NCI-H2196 treated with DMSO at 0.1 percent for 48 hours (cell line): ENCODE results near the gene NRG4.
"Not testable (repeated sequence)": the region's sequence is repeated elsewhere in the genome, so short reads cannot be mapped to it uniquely, and the experiment has no call there.

Experiments used
- DNase-seq: peaks from one replicate; lab custom pipeline; 2025; ENCODE audit not compliant: unreplicated experiment; lab: John Stamatoyannopoulos, UW

The NRG4 gene

DNA sequence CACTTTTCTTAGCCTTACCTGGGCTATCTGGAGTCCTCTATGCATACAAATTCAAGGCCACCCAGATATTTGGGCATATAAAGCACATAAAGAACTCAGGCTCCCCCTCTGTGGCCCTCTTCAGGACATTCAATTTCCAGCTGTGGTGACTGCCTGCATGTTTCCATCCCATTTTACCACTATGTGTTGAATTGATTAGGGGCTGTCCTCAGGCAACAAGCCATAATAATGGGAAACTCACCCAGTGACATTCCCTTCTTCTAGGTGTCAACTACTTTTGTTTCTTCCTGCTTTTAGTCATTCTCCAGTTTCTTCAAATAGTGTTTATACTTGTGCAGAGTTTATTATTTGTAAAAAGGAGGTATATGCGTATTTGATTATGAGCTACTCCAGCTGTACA lies 18.0 kb downstream of the NRG4 start:
- DNase-seq = no peak

- no peak for DNase-seq
Observed at GRCh38 chr15:75992897-75993296, 19.3 kb downstream of the NRG4 start.

DNA sequence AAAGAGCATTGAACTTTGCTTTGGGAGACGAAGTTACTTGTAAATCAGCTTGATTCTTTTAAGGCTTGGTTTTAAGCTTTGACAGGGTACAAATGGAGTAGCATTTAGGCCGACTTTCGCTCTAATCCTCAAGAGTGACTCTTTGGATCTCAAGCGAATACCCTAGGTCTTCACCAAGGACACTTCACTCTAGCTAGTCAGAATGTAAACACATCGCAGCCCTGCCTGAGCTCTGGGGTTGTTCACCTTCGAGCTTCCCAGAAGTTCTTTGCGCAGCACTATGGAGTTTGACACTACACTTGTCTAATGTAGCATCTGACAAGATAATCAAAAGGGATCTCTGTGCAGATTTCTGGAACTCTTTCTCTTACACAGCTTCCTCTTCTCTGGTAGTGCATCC lies 22.3 kb downstream of the NRG4 start:
- DNase-seq = no peak

GRCh38 chr15:75989045-75989444 lies 23.2 kb downstream of the NRG4 start:
- DNase-seq = no peak

- DNase-seq = no peak
Observed at GRCh38 chr15:75985971-75986370, 26.3 kb downstream of the NRG4 start.

- not testable (repeated sequence) for DNase-seq
Observed at GRCh38 chr15:75984706-75985105, 27.5 kb downstream of the NRG4 start.

DNA sequence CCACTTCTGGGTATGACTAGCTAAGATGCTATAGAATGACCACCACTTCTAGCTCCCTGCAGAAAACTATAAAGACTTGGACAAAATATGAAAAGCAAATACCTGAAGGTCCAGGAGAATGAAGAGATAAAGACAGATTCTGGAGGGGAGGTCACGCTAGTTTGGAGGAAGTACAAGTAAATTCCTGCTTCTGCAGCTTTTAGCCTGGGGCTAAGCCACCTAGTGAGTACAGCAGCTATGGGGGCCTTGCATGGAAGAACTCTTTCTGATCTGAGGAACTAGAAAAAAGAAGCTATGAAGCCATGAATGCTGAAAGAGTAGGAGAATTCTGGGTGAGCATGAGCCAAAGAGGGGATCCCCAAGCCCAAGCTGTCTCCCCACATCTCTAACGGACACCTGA lies 29.8 kb downstream of the NRG4 start:
- no peak for DNase-seq

DNA sequence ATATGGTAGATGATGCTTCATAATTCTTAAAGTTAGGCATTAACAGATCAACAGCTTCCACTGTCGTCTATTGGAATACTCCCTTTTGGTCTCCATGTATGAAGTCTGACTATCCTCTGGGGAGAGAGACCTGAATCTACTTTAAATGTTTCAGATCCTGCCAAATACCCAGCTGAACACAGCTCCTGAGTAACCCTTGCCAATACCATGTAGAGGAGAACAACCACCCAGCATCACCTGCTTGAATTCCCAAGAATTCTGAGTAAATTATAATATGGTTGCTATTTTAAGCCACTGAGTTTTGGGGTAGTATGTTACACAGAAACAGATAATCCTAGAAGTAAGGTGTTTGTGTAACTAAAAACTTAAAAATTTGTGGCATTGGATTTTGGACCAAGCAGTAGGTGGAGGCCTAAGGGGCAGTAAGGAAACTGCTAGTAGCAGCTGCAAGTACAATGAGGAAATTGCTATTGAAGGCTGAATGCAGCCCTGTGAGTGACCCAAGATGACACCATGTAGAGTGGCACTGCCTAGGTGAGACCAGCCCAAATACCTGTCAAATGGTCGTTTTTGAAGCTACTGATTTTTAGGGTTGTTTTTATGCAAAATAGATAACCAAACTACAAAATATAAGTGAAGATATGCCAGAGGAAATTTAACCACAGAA lies 30.9 kb downstream of the NRG4 start:
- DNase-seq = no peak

DNA sequence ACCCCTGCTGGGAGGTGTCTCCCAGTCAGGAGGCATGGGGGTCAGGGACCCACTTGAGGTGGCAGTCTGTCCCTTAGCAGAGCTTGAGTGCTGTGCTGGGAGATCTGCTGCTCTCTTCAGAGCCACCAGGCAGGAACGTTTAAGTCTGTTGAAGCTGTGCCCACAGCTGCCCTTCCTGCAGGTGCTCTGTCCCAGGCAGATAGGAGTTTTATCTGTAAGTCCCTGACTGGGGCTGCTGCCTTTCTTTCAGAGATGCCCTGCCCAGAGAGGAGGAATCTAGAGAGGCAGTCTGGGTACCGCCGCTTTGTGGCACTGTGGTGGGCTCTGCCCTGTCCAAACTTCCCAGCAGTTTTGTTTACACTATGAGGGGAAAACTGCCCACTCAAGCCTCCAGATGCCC lies 35.5 kb downstream of the NRG4 start:
- not testable (repeated sequence) for DNase-seq

DNA sequence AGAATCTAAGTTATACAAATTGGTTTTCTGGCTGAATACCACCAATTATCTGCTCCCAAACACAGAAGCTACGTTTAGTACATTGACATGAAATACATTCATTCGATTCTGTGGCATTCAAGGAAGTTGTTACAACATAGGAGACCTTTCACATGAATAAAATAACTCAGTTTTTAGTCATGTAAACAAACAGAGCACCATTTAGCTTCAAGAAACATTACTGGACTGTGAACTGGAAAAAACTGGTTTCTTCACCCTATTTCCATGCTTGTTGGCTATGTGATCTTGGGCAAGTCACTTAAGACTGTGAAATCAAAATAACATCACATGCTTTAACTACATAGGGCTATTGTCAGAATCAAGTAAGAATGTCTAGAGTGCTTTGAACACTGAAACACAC lies 46.2 kb downstream of the NRG4 start:
- DNase-seq = no peak

DNA sequence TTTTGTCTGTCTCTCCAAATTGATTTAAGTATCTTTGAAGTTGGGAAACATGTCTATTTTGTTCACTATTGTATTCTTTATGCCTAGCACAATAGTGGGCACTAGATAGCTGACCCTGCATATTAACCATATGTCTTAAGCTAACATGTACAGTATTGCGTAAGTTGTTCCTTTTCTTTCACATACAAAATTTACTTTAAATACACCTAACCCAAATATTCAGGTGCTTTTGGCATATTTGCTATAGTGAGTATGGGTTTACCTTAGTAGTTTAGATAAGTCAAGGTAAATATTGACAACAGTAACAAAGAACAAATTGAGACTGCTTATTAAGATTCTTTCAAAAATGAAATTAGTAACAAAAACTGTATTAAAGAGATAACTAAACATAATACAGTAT lies 50.9 kb downstream of the NRG4 start:
- no peak for DNase-seq

DNA sequence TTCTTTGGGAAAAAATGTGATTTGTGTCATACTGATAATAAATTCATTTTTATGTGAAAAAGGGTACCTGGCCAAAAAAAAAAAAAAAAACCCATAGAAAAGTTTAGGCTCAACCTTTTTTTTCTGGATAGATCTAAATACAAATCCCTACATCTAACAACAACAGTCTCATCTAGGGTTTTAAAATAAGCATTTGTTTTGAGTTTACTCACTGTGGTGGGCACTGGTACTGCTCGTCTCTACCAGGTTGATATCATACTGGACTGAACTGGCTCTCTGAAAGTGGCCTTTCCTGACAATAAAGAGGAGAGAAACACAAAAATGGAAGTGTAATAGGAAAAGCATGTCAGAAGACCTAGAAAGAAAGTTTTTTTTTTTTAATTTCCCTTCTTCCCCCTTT lies 56.5 kb downstream of the NRG4 start:
- DNase-seq = no peak

GRCh38 chr15:75952525-75952924 lies 59.7 kb downstream of the NRG4 start:
- DNase-seq = no peak

DNA sequence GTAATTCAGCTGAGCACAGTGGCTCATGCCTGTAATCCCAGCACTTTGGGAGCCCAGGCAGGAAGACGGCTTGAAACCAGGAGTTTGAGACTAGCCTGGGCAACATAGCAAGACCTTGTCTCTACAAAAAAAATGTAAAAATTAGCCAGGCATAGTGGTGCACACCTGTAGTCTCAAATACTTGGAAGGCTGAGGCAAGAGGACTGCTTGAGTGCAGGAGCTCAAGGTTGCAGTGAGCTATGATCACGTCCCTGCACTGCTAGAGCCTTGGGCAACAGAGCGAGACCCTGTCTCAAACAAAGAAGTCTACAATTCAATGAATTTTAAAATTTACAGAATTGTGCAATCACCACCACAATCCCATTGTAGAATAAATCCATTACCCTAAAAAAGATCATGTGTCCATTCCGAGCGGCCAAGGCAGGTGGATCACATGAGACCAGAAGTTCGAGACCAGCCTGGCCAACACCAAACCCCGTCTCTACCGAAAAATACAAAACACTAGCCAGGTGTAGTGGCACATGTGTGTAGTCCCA lies 63.4 kb downstream of the NRG4 start:
- DNase-seq = no peak

DNA sequence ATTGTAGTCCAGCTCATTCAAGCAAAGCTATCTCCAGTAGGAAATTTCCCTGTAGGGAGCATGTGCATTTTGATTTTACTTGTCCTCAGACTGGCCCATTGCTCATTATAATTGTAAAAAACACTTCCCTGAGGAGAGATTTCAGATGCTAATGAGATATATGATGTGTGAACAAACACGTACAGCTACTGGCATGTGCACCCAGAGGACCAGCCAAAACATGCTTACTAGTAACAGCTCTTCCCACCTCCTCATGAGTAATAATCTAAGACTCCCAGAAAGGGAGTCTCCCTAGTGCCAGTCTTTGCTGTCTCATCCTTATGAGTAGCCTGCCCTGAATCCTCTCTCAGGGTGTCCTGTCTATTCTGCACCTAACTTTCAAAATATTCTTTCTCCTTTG lies 65.1 kb downstream of the NRG4 start:
- DNase-seq = no peak

DNA sequence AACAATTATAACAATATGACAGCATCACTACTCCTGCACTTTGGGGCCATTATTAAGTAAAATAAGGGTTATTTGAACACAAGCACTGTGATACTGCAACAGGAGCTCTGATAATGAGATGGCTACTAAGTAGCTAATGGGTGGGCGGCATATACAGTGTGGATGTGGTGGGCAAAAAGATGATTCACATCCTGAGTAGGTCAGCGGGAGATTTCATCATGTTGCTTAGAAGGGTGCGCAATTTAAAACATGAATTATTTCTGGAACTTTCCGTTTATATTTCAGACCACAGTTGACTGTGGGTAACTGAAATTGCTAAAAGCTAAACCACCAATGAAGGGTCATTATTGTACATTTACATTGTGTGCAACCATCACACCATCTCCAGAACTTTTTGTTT lies 66.3 kb downstream of the NRG4 start:
- no peak for DNase-seq

- DNase-seq = no peak
Observed at GRCh38 chr15:75943713-75944215, 68.5 kb downstream of the NRG4 start.

GRCh38 chr15:75943246-75943645 lies 69.0 kb downstream of the NRG4 start:
- DNase-seq = no peak

DNA sequence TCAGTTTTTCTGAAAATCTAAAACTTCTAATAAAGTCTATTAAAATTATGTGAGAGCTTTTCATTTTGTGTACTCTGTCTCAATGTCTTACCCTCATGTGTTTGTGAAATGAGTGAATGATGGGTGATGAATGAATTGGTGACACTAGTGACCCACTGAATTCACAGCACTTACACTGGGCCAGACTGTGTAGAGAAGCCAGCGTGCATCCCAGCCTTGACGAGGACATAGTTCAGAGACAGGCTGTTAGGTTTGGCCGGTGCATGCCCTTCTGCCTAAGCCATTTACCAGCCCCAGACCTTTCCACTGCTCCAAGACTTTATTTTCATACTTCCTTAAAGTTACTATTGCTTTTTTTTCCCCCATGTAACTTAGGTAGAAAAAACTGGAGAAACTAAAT lies 69.8 kb downstream of the NRG4 start:
- DNase-seq = no peak

DNA sequence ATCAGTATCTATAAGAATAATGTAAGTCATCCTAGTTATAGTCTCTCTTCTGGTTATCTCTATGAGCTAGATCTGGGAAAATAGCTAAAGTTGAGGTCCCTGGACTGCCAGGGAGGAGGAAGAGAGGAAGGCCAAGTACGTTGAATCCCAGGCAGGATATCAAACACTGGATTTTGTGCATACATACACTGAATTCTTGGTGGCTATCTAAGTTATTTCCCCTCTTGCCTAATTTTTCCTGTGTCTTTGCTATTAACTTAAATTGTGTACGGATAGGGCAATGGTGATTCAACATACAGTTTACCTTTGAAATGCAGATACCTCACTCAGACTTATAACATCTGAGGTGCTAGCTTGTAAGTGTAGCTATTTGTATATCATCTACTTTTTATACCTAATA lies 81.4 kb downstream of the NRG4 start:
- no peak for DNase-seq

DNA sequence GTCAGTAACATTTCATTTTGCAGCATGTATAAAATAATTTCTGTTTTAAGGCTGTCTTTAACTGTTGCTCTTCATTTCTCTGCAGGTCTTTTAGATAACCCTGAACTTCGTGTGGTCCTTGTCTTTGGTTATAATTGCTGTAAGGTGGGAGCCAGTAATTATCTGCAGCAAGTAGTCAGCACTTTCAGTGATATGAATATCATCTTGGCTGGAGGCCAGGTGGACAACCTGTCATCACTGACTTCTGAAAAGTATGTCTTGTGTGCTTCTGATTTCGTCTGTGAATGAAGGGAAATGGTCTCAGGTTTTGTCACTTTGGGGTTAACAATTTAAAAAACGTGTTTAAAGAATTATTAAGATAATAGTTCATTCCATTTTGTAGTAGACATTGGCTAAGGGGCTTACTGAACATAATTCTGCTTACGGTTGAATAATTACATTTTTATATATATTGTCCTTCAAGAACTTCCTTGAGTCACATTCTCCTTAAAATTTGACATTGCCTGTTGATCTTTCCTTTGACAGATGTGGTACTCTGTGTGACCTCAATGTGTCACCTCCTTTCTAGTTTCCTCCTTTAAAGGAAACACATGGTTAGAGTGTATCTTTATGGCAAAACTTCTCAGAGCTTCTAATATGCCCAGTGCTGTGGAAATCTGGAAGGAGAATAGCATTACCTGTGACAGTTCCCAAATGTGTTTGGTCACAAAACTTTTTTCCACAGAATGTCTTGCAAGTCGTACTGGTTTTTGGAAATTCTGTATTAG lies 82.2 kb downstream of the NRG4 start:
- no peak for DNase-seq
